ENCODE results near the gene TNNC1.

Gene TNNC1

GRCh38 chr3:52453496-52454249 lies at the start of gene TNNC1:
TNNC1 (minus strand) TSS chr3:52454041; CDS start chr3:52454015, 26 bp downstream.
- TF ChIP-seq, protein P1, sequence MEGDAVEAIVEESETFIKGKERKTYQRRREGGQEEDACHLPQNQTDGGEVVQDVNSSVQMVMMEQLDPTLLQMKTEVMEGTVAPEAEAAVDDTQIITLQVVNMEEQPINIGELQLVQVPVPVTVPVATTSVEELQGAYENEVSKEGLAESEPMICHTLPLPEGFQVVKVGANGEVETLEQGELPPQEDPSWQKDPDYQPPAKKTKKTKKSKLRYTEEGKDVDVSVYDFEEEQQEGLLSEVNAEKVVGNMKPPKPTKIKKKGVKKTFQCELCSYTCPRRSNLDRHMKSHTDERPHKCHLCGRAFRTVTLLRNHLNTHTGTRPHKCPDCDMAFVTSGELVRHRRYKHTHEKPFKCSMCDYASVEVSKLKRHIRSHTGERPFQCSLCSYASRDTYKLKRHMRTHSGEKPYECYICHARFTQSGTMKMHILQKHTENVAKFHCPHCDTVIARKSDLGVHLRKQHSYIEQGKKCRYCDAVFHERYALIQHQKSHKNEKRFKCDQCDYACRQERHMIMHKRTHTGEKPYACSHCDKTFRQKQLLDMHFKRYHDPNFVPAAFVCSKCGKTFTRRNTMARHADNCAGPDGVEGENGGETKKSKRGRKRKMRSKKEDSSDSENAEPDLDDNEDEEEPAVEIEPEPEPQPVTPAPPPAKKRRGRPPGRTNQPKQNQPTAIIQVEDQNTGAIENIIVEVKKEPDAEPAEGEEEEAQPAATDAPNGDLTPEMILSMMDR (conservative IDR thresholded peaks at IDR 0.05) = no peak

GRCh38 chr3:52502808-52503350 lies 49.0 kb upstream of the TNNC1 start:
- H3K27ac ChIP-seq = no peak overlapping the region
- TF ChIP-seq, protein P1 (conservative IDR thresholded peaks at IDR 0.05) = no peak

More at GRCh38 chr3:52453496-52454249, at the start of gene TNNC1:
- peak within 1 kb of the TSS; percentile 89 for H3K27ac ChIP-seq

DNA sequence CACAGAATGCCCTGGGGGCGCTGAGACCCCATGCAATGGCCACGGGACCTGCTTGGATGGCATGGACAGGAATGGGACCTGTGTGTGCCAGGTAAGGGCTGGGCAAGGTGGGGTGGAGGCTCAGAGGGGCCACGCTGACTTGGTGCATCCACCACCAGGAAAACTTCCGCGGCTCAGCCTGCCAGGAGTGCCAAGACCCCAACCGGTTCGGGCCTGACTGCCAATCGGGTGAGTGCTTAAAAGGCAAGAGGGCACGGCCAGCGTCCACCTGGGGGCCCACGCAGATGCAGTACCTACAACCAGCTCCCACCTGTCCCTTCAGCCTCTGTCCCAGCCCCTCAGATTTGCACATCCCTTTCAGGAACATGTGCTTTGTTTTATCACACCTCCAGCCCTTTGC lies 48.2 kb upstream of the TNNC1 start:
- TF ChIP-seq, protein P1 (conservative IDR thresholded peaks at IDR 0.05) = no peak
- no peak overlapping the region for H3K27ac ChIP-seq

DNA sequence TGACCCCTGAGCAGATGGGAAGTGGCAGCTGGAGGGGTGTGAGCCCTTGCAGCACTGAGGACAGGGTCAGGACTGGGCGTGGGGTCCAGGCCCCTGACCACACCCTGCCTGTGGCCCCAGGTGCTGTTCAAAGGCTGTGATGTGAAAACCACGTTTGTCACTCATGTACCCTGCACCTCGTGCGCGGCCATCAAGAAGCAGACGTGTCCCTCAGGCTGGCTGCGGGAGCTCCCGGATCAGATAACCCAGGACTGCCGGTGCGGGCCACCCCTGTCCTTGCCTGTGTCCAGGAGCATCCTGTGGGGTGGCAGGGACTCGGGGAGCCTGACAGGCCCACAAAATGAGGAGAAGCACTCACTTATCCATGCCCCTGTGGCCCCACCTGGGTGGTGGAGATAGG lies 47.2 kb upstream of the TNNC1 start:
- no peak overlapping the region for H3K27ac ChIP-seq
- TF ChIP-seq, protein P1 (conservative IDR thresholded peaks at IDR 0.05) = no peak

DNA sequence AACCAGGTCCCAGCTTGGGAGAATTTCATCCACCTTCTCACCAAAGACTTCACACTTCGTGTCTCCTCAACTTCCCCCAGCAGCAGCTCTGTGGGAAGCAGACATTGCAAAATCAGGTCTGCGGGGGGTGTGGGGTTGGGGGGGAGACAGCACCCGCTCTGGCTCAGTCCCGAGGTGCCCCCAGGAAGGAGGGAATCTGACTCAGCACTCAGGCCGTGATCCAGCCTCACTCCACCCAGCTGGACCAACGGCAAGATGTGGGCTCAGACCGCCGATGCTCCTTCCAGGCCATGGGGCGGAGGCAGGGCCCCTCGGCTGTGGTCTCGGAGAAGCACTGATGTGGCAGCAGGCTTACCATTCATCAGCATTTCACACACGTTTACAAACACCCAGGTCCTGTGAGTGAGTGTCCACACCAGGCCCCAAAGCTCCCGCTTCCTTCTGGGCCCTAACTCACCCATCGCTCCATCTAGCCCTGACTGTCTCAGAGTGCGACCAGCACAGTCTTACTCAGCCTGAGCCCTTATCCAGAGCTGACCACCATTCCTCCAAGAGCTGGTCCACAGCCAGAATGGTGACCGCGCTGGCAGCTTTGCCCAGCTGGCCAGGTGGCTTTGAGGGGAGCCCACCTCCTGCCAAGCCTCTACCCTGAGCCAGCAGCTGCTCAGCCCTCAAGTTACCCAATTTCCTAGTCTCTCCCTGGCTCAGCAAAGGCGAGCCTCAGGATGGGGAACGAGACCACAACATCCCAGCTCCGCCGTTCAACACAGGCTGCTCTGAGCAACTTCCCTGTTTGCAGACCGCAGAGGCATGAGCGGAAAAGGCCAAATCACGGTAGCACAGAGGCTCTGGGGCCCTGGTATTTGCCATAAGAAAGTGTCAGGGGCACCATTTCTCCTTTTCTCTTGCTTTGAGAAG lies 44.6 kb upstream of the TNNC1 start:
- no peak overlapping the region for H3K27ac ChIP-seq
- TF ChIP-seq, protein P1 (conservative IDR thresholded peaks at IDR 0.05) = no peak

DNA sequence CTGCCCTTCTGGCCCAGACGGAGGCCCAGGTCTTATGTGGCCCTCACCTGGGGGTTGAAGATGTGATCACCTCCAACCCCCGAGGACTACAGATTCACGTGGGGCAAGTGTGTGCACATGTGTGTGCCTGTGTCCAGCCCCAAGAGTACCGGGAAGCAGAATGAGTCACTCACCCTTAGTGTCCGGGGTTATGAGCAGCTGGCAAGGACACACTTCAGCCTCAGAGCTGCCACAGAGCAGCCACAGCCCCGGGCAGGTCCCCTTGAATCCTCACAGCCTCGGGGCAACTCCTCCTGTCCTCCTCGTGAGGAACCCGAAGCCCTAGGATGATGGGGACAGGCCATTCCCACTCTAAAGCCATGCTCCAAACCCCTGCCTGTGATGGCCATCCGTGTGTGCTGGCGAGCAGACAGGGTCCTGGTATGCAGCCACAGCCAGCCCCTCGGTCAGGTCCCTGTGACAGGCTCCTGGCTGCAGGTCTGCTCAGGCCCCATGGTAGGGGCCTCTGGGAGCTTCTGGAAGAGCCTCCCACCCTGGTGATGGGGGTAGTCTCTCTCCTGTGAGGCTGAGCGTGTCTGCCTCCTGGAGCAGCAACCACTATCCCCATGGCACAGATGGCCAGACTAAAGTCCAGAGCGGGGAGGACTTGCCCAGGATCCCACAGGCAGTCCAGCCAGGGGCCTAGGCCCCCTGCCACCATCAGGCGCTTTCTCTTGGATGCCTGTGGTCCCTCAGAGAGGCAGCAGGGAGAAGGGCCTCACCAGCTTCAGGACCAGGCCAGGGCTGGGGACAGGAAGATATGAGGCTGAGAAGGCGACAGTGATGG lies 42.1 kb upstream of the TNNC1 start:
- no peak overlapping the region for H3K27ac ChIP-seq
- TF ChIP-seq, protein P1 (conservative IDR thresholded peaks at IDR 0.05) = no peak

All from VCaP (cell line).